Activated CD8-positive, alpha-beta T cell treated with anti-CD3 and anti-CD28 coated beads for 36 hours (primary cell): ENCODE measurements around the gene ELL. TPM values are rescaled to one million over a fixed set of nuclear protein-coding genes. Genes with fewer than 3 reads are reported as not detected.

Experiments used
- ATAC-seq: fragments of 200-7000 bp; cut with Tn5 transposase; one replicate; pipeline ENCODE4 v1.10.0; 2021; ENCODE audit warnings: mild to moderate bottlenecking, moderate library complexity
- CTCF ChIA-PET: fragments of 350-600 bp; sonication (Branson Sonifier 250); formaldehyde crosslinking; loops from one replicate; lab custom pipeline; 2021; ENCODE audit warnings: antibody characterized with exemption; lab: Charles Lee
- POLR2A ChIA-PET: fragments of 350-600 bp; sonication (Branson Sonifier 250); formaldehyde crosslinking; loops from one replicate; lab custom pipeline; 2021; ENCODE audit warnings: antibody characterized with exemption; lab: Charles Lee
- DNase-seq: peaks from one replicate; pipeline ENCODE4 v3.0.0-alpha.2; 2020
- H3K27ac Mint-ChIP-seq: one replicate; pipeline ENCODE4 v1.8.0; 2021; ENCODE audit warnings: mild to moderate bottlenecking, mixed read lengths
- H3K27me3 Mint-ChIP-seq: one replicate; pipeline ENCODE4 v1.8.0; 2021; ENCODE audit warnings: mixed read lengths
- H3K36me3 Mint-ChIP-seq: one replicate; pipeline ENCODE4 v1.8.0; 2021; ENCODE audit warnings: low read depth, mixed read lengths
- H3K4me1 Mint-ChIP-seq: one replicate; pipeline ENCODE4 v1.8.0; 2021; ENCODE audit warnings: low read depth, mixed read lengths
- H3K4me3 Mint-ChIP-seq: one replicate; pipeline ENCODE4 v1.8.0; 2021; ENCODE audit warnings: mild to moderate bottlenecking, moderate library complexity, mixed read lengths
- H3K9me3 Mint-ChIP-seq: one replicate; pipeline ENCODE4 v1.8.0; 2021; ENCODE audit warnings: mixed read lengths
- intact Hi-C: fragments of 100-400 bp; cut with micrococcal nuclease; formaldehyde crosslinking; loops from one replicate; pipeline ENCODE4 v1.10.0; 2022
- total RNA-seq, 2 experiments: library from RNA; stranded (reverse); gene quantifications; one replicate each; pipeline ENCODE4 v1.2.3, GENCODE V29; 2021
- TF ChIP-seq, protein P1 (sequence below): fragments of 200-600 bp; IDR thresholded peaks from one replicate; pipeline ENCODE4 v1.8.0; 2022; ENCODE audit warnings: antibody characterized with exemption, mild to moderate bottlenecking

Gene ELL
- total RNA-seq, 2 experiments from 2014 or later = 20.1 to 21.9 TPM

GRCh38 chr19:18440936-18441803 lies 80.7 kb downstream of the ELL start:
- H3K36me3 Mint-ChIP-seq = peaks cover 13% of the 10 kb centered on the region
- CTCF ChIA-PET = interaction anchor here (0.9 to 3.4 kb wide), 4 partner anchors 9 to 400 kb away, joined by 3 to 23 read pairs (median 4); no protein-coding TSS in a partner anchor

GRCh38 chr19:18440415-18440877 lies 81.4 kb downstream of the ELL start:
- ChIA-PET CTCF (interaction anchor here (0.9 to 3.4 kb wide), 4 partner anchors 10 to 401 kb away, joined by 3 to 23 read pairs (median 4); no protein-coding TSS in a partner anchor), POLR2A (interaction anchor here (0.9 to 1.5 kb wide), 10 partner anchors 10 to 404 kb away, joined by 3 to 6 read pairs (median 3); partner anchors contain the start of gene SSBP4)
- TF ChIP-seq, protein P1, sequence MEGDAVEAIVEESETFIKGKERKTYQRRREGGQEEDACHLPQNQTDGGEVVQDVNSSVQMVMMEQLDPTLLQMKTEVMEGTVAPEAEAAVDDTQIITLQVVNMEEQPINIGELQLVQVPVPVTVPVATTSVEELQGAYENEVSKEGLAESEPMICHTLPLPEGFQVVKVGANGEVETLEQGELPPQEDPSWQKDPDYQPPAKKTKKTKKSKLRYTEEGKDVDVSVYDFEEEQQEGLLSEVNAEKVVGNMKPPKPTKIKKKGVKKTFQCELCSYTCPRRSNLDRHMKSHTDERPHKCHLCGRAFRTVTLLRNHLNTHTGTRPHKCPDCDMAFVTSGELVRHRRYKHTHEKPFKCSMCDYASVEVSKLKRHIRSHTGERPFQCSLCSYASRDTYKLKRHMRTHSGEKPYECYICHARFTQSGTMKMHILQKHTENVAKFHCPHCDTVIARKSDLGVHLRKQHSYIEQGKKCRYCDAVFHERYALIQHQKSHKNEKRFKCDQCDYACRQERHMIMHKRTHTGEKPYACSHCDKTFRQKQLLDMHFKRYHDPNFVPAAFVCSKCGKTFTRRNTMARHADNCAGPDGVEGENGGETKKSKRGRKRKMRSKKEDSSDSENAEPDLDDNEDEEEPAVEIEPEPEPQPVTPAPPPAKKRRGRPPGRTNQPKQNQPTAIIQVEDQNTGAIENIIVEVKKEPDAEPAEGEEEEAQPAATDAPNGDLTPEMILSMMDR = peak; percentile 31
- intact Hi-C loops = no loop called here
- peaks cover 3% of the 10 kb centered on the region for H3K9me3 Mint-ChIP-seq
- H3K27ac Mint-ChIP-seq = peak overlapping the region; percentile 16
- peaks cover 28% of the 10 kb centered on the region for H3K4me1 Mint-ChIP-seq
- DNase-seq (peak; percentile 63), ATAC-seq (no peak)
- H3K4me3 Mint-ChIP-seq = no peak overlapping the region
- H3K36me3 Mint-ChIP-seq = peaks cover 16% of the 10 kb centered on the region
- no peaks in the 10 kb centered on the region for H3K27me3 Mint-ChIP-seq

More at GRCh38 chr19:18440936-18441803, 80.7 kb downstream of the ELL start:
- DNase-seq (no peak), ATAC-seq (no peak)
- Mint-ChIP-seq H3K27ac (peak overlapping the region; percentile 49), H3K4me3 (no peak overlapping the region), H3K4me1 (peaks cover 28% of the 10 kb centered on the region), H3K9me3 (peaks cover 3% of the 10 kb centered on the region), H3K27me3 (no peaks in the 10 kb centered on the region)
- POLR2A ChIA-PET = interaction anchor here (0.9 to 1.5 kb wide), 8 partner anchors 10 to 160 kb away, joined by 3 to 6 read pairs (median 3); partner anchors contain the start of gene SSBP4
- TF ChIP-seq, protein P1 = no peak
- intact Hi-C loops = no loop called here

GRCh38 chr19:18439910-18440237 lies 82.0 kb downstream of the ELL start:
- intact Hi-C loops = no loop called here
- Mint-ChIP-seq H3K27me3 (no peaks in the 10 kb centered on the region), H3K9me3 (peaks cover 3% of the 10 kb centered on the region), H3K27ac (no peak overlapping the region), H3K4me1 (peaks cover 28% of the 10 kb centered on the region), H3K36me3 (peaks cover 16% of the 10 kb centered on the region), H3K4me3 (no peak overlapping the region)
- no peak for DNase-seq
- ChIA-PET POLR2A (interaction anchor here (0.8 to 1.5 kb wide), 6 partner anchors 19 to 405 kb away, joined by 3 read pairs; partner anchors contain the start of gene KXD1), CTCF (interaction anchor here (0.9 to 3.4 kb wide), 4 partner anchors 11 to 402 kb away, joined by 3 to 23 read pairs (median 3); no protein-coding TSS in a partner anchor)
- TF ChIP-seq, protein P1 = no peak
- no peak for ATAC-seq

GRCh38 chr19:18439025-18439909 lies 82.6 kb downstream of the ELL start:
- H3K9me3 Mint-ChIP-seq = peaks cover 3% of the 10 kb centered on the region
- ChIA-PET CTCF (interaction anchor here (1.1 to 3.4 kb wide), 3 partner anchors 11 to 402 kb away, joined by 3 to 23 read pairs (median 3); no protein-coding TSS in a partner anchor), POLR2A (interaction anchor here (0.8 to 1.5 kb wide), 4 partner anchors 19 to 405 kb away, joined by 3 read pairs; partner anchors contain the start of gene KXD1)
- intact Hi-C loops = no loop called here
- H3K4me1 Mint-ChIP-seq = peaks cover 30% of the 10 kb centered on the region
- no peak for ATAC-seq
- no peak overlapping the region for H3K27ac Mint-ChIP-seq
- no peaks in the 10 kb centered on the region for H3K27me3 Mint-ChIP-seq
- TF ChIP-seq, protein P1 = no peak
- DNase-seq = no peak
- no peak overlapping the region for H3K4me3 Mint-ChIP-seq
- peaks cover 21% of the 10 kb centered on the region for H3K36me3 Mint-ChIP-seq
